ENCODE data around the gene LDLRAD4.

Gene LDLRAD4

DNA sequence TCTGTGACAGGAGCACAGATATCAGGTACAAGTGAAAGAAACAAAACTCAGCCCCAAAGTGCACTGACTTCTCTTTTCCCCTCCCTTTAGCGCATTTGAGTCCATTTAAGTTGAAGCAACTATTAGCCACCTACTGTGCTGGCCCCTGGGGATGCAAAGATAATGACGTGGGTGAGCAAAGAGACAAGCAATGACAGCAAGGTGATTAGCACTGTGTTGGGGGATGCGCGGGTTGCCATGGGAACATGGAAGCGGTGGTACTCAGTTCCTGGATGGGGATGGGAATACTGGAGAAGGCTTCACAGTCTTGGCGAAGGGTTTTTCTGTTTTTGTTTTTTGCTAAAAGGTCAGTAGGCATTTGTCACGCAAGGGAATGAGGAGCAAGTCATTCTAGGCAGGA lies 205.8 kb downstream of the LDLRAD4 start:
- H3K4me1 ChIP-seq (ENCODE audit: control insufficient read depth, insufficient read depth, low read length, unreplicated experiment), result no peaks in the 10 kb centered on the region
- H3K27ac ChIP-seq (ENCODE audit: low read depth, low read length), result no peak overlapping the region
- H3K27me3 ChIP-seq (ENCODE audit: insufficient read depth, low read length), result 0 out of 2 replicates have a peak, but pooled peaks cover 3% of the 10 kb centered on the region
- no peak overlapping the region for H3K4me3 ChIP-seq (ENCODE audit: low read depth, low read length)
- H3K79me2 ChIP-seq (ENCODE audit: control insufficient read depth, insufficient read depth, low read length, unreplicated experiment), result no peaks in the 10 kb centered on the region
- no peaks in the 10 kb centered on the region for H3K36me3 ChIP-seq (ENCODE audit: insufficient read depth, low read length)
- H2AFZ ChIP-seq (ENCODE audit: low read length, unreplicated experiment), result no peak overlapping the region

- H3K36me3 ChIP-seq (ENCODE audit: insufficient read depth, low read length), result no peaks in the 10 kb centered on the region
- no peaks in the 10 kb centered on the region for H3K79me2 ChIP-seq (ENCODE audit: control insufficient read depth, insufficient read depth, low read length, unreplicated experiment)
- H3K27me3 ChIP-seq (ENCODE audit: insufficient read depth, low read length), result 0 out of 2 replicates have a peak, but pooled peaks cover 3% of the 10 kb centered on the region
- H3K4me1 ChIP-seq (ENCODE audit: control insufficient read depth, insufficient read depth, low read length, unreplicated experiment), result no peaks in the 10 kb centered on the region
- no peak overlapping the region for H3K27ac ChIP-seq (ENCODE audit: low read depth, low read length)
- H2AFZ ChIP-seq (ENCODE audit: low read length, unreplicated experiment), result no peak overlapping the region
- no peak overlapping the region for H3K4me3 ChIP-seq (ENCODE audit: low read depth, low read length)
Measured at GRCh38 chr18:13425357-13426091, 207.0 kb downstream of the LDLRAD4 start.

DNA sequence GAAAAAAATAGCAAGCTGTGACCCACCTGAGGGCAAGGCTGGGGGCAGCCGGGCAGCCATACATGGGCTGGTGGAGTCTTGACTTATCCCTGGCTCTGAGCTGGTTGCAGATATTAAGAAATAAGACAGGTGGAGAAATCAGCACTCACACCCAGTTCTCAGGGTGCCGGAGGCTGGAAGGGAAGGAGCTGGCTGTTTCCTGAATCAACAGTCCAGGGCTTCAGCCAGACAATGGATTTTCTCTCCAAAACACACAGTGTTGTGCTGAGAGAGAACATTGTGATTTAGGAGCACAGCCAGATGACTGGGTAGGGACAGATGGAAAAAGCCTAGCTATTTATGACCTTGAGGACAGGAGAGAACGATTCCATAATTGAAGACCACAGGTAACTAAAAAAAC lies 208.8 kb downstream of the LDLRAD4 start:
- Histone ChIP-seq H3K36me3 (ENCODE audit: insufficient read depth, low read length) (no peaks in the 10 kb centered on the region), H3K4me1 (ENCODE audit: control insufficient read depth, insufficient read depth, low read length, unreplicated experiment) (no peaks in the 10 kb centered on the region), H3K79me2 (ENCODE audit: control insufficient read depth, insufficient read depth, low read length, unreplicated experiment) (no peaks in the 10 kb centered on the region), H3K27ac (ENCODE audit: low read depth, low read length) (no peak overlapping the region), H2AFZ (ENCODE audit: low read length, unreplicated experiment) (no peak overlapping the region), H3K27me3 (ENCODE audit: insufficient read depth, low read length) (0 out of 2 replicates have a peak, but pooled peaks cover 3% of the 10 kb centered on the region), H3K4me3 (ENCODE audit: low read depth, low read length) (no peak overlapping the region)

DNA sequence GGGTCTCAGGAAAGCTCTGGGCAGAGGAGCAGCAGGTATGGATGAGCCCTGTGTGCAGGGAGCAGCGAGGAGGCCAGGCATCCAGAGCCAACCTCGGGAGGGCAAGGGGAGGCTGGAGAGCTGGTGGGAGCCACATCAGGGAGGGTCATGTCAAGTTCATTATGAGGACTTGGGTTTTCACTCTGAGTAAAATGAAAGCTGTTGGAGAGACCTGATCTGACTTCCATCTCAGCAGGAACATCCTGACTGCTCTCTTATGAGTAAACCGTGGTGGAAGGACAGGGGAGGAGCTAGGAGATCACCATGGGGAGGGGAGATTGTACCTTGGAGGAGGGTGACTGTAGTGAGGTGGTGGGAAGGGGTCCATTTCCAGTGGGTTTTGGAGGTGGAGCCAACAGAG lies 209.8 kb downstream of the LDLRAD4 start:
- Histone ChIP-seq H3K79me2 (ENCODE audit: control insufficient read depth, insufficient read depth, low read length, unreplicated experiment) (no peaks in the 10 kb centered on the region), H3K27me3 (ENCODE audit: insufficient read depth, low read length) (0 out of 2 replicates have a peak, but pooled peaks cover 3% of the 10 kb centered on the region), H3K4me3 (ENCODE audit: low read depth, low read length) (no peak overlapping the region), H3K4me1 (ENCODE audit: control insufficient read depth, insufficient read depth, low read length, unreplicated experiment) (no peaks in the 10 kb centered on the region), H3K36me3 (ENCODE audit: insufficient read depth, low read length) (no peaks in the 10 kb centered on the region), H2AFZ (ENCODE audit: low read length, unreplicated experiment) (no peak overlapping the region), H3K27ac (ENCODE audit: low read depth, low read length) (no peak overlapping the region)

- Histone ChIP-seq H3K4me3 (ENCODE audit: low read depth, low read length) (no peak overlapping the region), H3K27ac (ENCODE audit: low read depth, low read length) (no peak overlapping the region), H2AFZ (ENCODE audit: low read length, unreplicated experiment) (no peak overlapping the region), H3K4me1 (ENCODE audit: control insufficient read depth, insufficient read depth, low read length, unreplicated experiment) (no peaks in the 10 kb centered on the region), H3K36me3 (ENCODE audit: insufficient read depth, low read length) (no peaks in the 10 kb centered on the region), H3K79me2 (ENCODE audit: control insufficient read depth, insufficient read depth, low read length, unreplicated experiment) (no peaks in the 10 kb centered on the region), H3K27me3 (ENCODE audit: insufficient read depth, low read length) (0 out of 2 replicates have a peak, but pooled peaks cover 3% of the 10 kb centered on the region)
Measured at GRCh38 chr18:13429016-13429415, 210.5 kb downstream of the LDLRAD4 start.

- no peaks in the 10 kb centered on the region for H3K36me3 ChIP-seq (ENCODE audit: insufficient read depth, low read length)
- H3K27me3 ChIP-seq (ENCODE audit: insufficient read depth, low read length), result 0 out of 2 replicates have a peak, but pooled peaks cover 3% of the 10 kb centered on the region
- H3K4me3 ChIP-seq (ENCODE audit: low read depth, low read length), result no peak overlapping the region
- H3K4me1 ChIP-seq (ENCODE audit: control insufficient read depth, insufficient read depth, low read length, unreplicated experiment), result no peaks in the 10 kb centered on the region
- H2AFZ ChIP-seq (ENCODE audit: low read length, unreplicated experiment), result no peak overlapping the region
- no peaks in the 10 kb centered on the region for H3K79me2 ChIP-seq (ENCODE audit: control insufficient read depth, insufficient read depth, low read length, unreplicated experiment)
- H3K27ac ChIP-seq (ENCODE audit: low read depth, low read length), result no peak overlapping the region
Measured at GRCh38 chr18:13429884-13430510, 211.4 kb downstream of the LDLRAD4 start.

GRCh38 chr18:13430663-13431062 lies 212.1 kb downstream of the LDLRAD4 start:
- no peaks in the 10 kb centered on the region for H3K36me3 ChIP-seq (ENCODE audit: insufficient read depth, low read length)
- H2AFZ ChIP-seq (ENCODE audit: low read length, unreplicated experiment), result no peak overlapping the region
- no peak overlapping the region for H3K4me3 ChIP-seq (ENCODE audit: low read depth, low read length)
- H3K27ac ChIP-seq (ENCODE audit: low read depth, low read length), result no peak overlapping the region
- H3K79me2 ChIP-seq (ENCODE audit: control insufficient read depth, insufficient read depth, low read length, unreplicated experiment), result no peaks in the 10 kb centered on the region
- H3K27me3 ChIP-seq (ENCODE audit: insufficient read depth, low read length), result 0 out of 2 replicates have a peak, but pooled peaks cover 3% of the 10 kb centered on the region
- H3K4me1 ChIP-seq (ENCODE audit: control insufficient read depth, insufficient read depth, low read length, unreplicated experiment), result peaks cover 3% of the 10 kb centered on the region

DNA sequence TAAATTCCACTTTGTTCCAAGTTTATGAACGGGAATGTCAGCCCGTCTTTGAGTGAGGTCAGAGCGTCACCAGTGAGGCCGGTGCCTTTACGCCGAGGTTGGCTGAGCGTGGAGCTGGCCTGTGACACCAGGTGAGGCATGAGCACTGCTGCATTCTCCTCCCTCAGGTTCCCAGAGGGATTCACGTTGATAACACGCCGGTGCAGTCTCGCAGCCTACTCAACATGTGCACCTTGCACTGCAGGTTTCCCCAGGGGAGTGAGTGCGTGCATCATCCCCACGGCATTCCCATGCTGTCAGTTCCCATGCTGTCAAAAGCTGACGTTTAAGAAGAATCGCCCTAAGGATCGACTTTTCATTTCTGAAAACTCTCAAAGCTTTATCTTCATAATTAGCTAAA lies 213.3 kb downstream of the LDLRAD4 start:
- no peaks in the 10 kb centered on the region for H3K79me2 ChIP-seq (ENCODE audit: control insufficient read depth, insufficient read depth, low read length, unreplicated experiment)
- H3K27ac ChIP-seq (ENCODE audit: low read depth, low read length), result no peak overlapping the region
- H2AFZ ChIP-seq (ENCODE audit: low read length, unreplicated experiment), result no peak overlapping the region

GRCh38 chr18:13433125-13433524 lies 214.6 kb downstream of the LDLRAD4 start:
- H3K27ac ChIP-seq (ENCODE audit: low read depth, low read length), result no peak overlapping the region
- no peak overlapping the region for H3K4me3 ChIP-seq (ENCODE audit: low read depth, low read length)
- H2AFZ ChIP-seq (ENCODE audit: low read length, unreplicated experiment), result no peak overlapping the region
- H3K79me2 ChIP-seq (ENCODE audit: control insufficient read depth, insufficient read depth, low read length, unreplicated experiment), result no peaks in the 10 kb centered on the region
- H3K27me3 ChIP-seq (ENCODE audit: insufficient read depth, low read length), result no peaks in the 10 kb centered on the region
- H3K4me1 ChIP-seq (ENCODE audit: control insufficient read depth, insufficient read depth, low read length, unreplicated experiment), result peaks cover 5% of the 10 kb centered on the region
- H3K36me3 ChIP-seq (ENCODE audit: insufficient read depth, low read length), result no peaks in the 10 kb centered on the region

More for the DNA sequence above, 213.3 kb downstream of the LDLRAD4 start:
- Histone ChIP-seq H3K4me3 (ENCODE audit: low read depth, low read length) (no peak overlapping the region), H3K4me1 (ENCODE audit: control insufficient read depth, insufficient read depth, low read length, unreplicated experiment) (peaks cover 5% of the 10 kb centered on the region), H3K36me3 (ENCODE audit: insufficient read depth, low read length) (no peaks in the 10 kb centered on the region), H3K27me3 (ENCODE audit: insufficient read depth, low read length) (0 out of 2 replicates have a peak, but pooled peaks cover 3% of the 10 kb centered on the region)

DNA sequence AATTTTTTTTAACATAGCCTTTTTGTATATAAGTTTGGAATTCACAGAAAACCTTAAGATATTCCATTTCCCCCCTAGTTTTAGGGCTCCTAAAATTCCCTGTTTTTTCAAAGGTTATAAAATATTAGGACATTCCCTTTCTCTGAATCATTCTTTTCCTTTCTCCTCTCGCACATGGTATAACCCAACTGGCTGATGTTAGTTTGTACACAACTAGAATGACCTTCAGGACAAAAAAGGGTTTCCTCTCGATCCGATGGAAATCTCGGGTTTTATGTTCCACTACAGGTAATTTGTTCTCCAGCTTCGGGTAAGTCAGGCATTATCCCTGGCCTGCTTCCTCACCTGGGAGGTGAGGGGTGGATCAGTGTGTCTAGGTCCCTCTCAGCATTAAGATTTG lies 215.1 kb downstream of the LDLRAD4 start:
- Histone ChIP-seq H2AFZ (ENCODE audit: low read length, unreplicated experiment) (no peak overlapping the region), H3K27me3 (ENCODE audit: insufficient read depth, low read length) (no peaks in the 10 kb centered on the region), H3K4me3 (ENCODE audit: low read depth, low read length) (no peak overlapping the region), H3K79me2 (ENCODE audit: control insufficient read depth, insufficient read depth, low read length, unreplicated experiment) (no peaks in the 10 kb centered on the region), H3K27ac (ENCODE audit: low read depth, low read length) (no peak overlapping the region), H3K4me1 (ENCODE audit: control insufficient read depth, insufficient read depth, low read length, unreplicated experiment) (peaks cover 5% of the 10 kb centered on the region), H3K36me3 (ENCODE audit: insufficient read depth, low read length) (no peaks in the 10 kb centered on the region)

DNA sequence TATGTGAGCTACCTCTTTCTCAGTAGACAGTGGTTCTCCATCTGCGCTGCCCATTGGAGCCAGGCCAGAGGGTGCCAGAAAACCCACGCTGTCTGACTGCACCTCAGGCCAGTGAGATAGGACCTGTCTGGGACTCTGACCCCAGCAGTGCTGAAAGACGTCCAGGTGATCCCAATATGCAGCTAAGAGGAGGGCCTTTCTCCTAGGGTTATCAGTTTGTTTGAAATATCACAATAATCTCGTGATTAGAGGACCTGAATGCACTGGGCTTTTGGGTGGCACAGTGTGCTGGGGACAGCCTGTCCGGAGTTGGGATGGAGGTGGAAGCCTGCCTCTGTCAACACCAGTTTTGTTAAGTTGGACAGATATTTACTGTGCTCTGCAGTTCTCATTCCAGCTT lies 216.3 kb downstream of the LDLRAD4 start:
- Histone ChIP-seq H3K79me2 (ENCODE audit: control insufficient read depth, insufficient read depth, low read length, unreplicated experiment) (no peaks in the 10 kb centered on the region), H3K36me3 (ENCODE audit: insufficient read depth, low read length) (no peaks in the 10 kb centered on the region), H3K4me3 (ENCODE audit: low read depth, low read length) (no peak overlapping the region), H3K27me3 (ENCODE audit: insufficient read depth, low read length) (no peaks in the 10 kb centered on the region), H3K27ac (ENCODE audit: low read depth, low read length) (no peak overlapping the region), H2AFZ (ENCODE audit: low read length, unreplicated experiment) (no peak overlapping the region), H3K4me1 (ENCODE audit: control insufficient read depth, insufficient read depth, low read length, unreplicated experiment) (peaks cover 5% of the 10 kb centered on the region)
